Mesenchymal stem cell (in vitro differentiated cells and primary cell): Measurements from ENCODE around the gene ABCD1.

ENCODE experiments used
- DNase-seq: peaks from one replicate; pipeline ENCODE4 v3.0.0-alpha.2; 2013
- H2AFZ ChIP-seq: one replicate; pipeline ENCODE4 v1.6.1; 2013; ENCODE audit warnings: low read depth, mild to moderate bottlenecking, control low read depth, inconsistent platforms, low read length, moderate library complexity
- H2AK5ac ChIP-seq: 2 replicates; pipeline ENCODE4 v1.6.1; 2013; ENCODE audit warnings: low read length, moderate library complexity, mild to moderate bottlenecking, inconsistent platforms; ENCODE audit not compliant: severe bottlenecking
- H2BK120ac ChIP-seq: one replicate; pipeline ENCODE4 v1.6.1; 2013; ENCODE audit warnings: low read depth, mild to moderate bottlenecking, inconsistent platforms, low read length, moderate library complexity
- H2BK12ac ChIP-seq, 2 experiments: one replicate each; pipeline ENCODE4 v1.6.1; 2013; ENCODE audit warnings: inconsistent platforms in 2 of 2, low read length in 2 of 2, mild to moderate bottlenecking in 2 of 2, moderate library complexity in 2 of 2, control low read depth in 1 of 2
- H2BK15ac ChIP-seq: one replicate; pipeline ENCODE4 v1.6.1; 2013; ENCODE audit warnings: mild to moderate bottlenecking, low read depth, inconsistent platforms; ENCODE audit not compliant: poor library complexity, severe bottlenecking
- H2BK5ac ChIP-seq: 2 replicates; pipeline ENCODE4 v1.6.1; 2013; ENCODE audit warnings: low read depth, mild to moderate bottlenecking, low read length, control low read depth, inconsistent platforms; ENCODE audit not compliant: poor library complexity, severe bottlenecking
- H3K14ac ChIP-seq, 2 experiments: one replicate each; pipeline ENCODE4 v1.6.1; 2013; ENCODE audit warnings: inconsistent platforms in 2 of 2, low read length in 2 of 2, control low read depth in 1 of 2, mild to moderate bottlenecking in 1 of 2, moderate library complexity in 1 of 2
- H3K18ac ChIP-seq, 2 experiments: one replicate each; pipeline ENCODE4 v1.6.1; 2013; ENCODE audit warnings: inconsistent platforms in 2 of 2, low read length in 2 of 2, control low read depth in 1 of 2, low read depth in 1 of 2, mild to moderate bottlenecking in 1 of 2
- H3K23ac ChIP-seq, 2 experiments: one replicate each; pipeline ENCODE4 v1.6.1; 2013; ENCODE audit warnings: inconsistent platforms in 2 of 2, low read length in 2 of 2, mild to moderate bottlenecking in 2 of 2, moderate library complexity in 2 of 2, control low read depth in 1 of 2
- H3K27ac ChIP-seq: 2 replicates; pipeline ENCODE4 v1.5.1; 2013; ENCODE audit warnings: mild to moderate bottlenecking, moderate library complexity, low read length, control low read depth, inconsistent platforms; ENCODE audit not compliant: poor library complexity, severe bottlenecking
- H3K27me3 ChIP-seq, 2 experiments: 2 replicates each; pipeline versions ENCODE4 v1.6.1 to v1.7.0; 2013; ENCODE audit warnings: low read length in 2 of 2, mild to moderate bottlenecking in 2 of 2, moderate library complexity in 2 of 2, control low read depth in 1 of 2, inconsistent platforms in 1 of 2; ENCODE audit not compliant: control insufficient read depth in 1 of 2, insufficient read depth in 1 of 2
- H3K36me3 ChIP-seq, 2 experiments: 2 replicates each; pipeline versions ENCODE4 v1.6.1 to v1.7.0; 2013; ENCODE audit warnings: low read length in 2 of 2, control low read depth in 1 of 2, inconsistent platforms in 1 of 2, low read depth in 1 of 2, mild to moderate bottlenecking in 1 of 2; ENCODE audit not compliant: insufficient read depth in 2 of 2, control insufficient read depth in 1 of 2
- H3K4ac ChIP-seq, 2 experiments: one replicate each; pipeline ENCODE4 v1.6.1; 2013; ENCODE audit warnings: inconsistent platforms in 2 of 2, low read length in 2 of 2, mild to moderate bottlenecking in 2 of 2, moderate library complexity in 2 of 2, control low read depth in 1 of 2, low read depth in 1 of 2
- H3K4me1 ChIP-seq: 2 replicates; pipeline ENCODE4 v1.6.1; 2013; ENCODE audit warnings: low read depth, low read length, control low read depth; ENCODE audit not compliant: control insufficient read depth, insufficient read depth
- H3K4me2 ChIP-seq: 2 replicates; pipeline ENCODE4 v1.6.1; 2013; ENCODE audit warnings: low read length, mild to moderate bottlenecking, inconsistent platforms; ENCODE audit not compliant: poor library complexity, severe bottlenecking
- H3K4me3 ChIP-seq, 2 experiments: 2 replicates each; pipeline versions ENCODE4 v1.5.1 to v1.7.0; 2013; ENCODE audit warnings: low read length in 2 of 2, mild to moderate bottlenecking in 2 of 2, control low read depth in 1 of 2, low read depth in 1 of 2; ENCODE audit not compliant: insufficient read depth in 1 of 2
- H3K79me1 ChIP-seq: replicated peaks from 2 replicates; pipeline ENCODE4 v1.6.1; 2013; ENCODE audit warnings: mild to moderate bottlenecking, control low read depth, low read length, inconsistent platforms; ENCODE audit not compliant: poor library complexity, severe bottlenecking
- H3K9ac ChIP-seq: 2 replicates; pipeline ENCODE4 v1.7.0; 2013; ENCODE audit warnings: mild to moderate bottlenecking, low read length, moderate library complexity
- H3K9me3 ChIP-seq: 2 replicates; pipeline ENCODE4 v1.7.0; 2013; ENCODE audit warnings: mild to moderate bottlenecking, low read length; ENCODE audit not compliant: control insufficient read depth
- H4K8ac ChIP-seq: one replicate; pipeline ENCODE4 v1.6.1; 2013; ENCODE audit warnings: inconsistent platforms, mild to moderate bottlenecking, low read length, moderate library complexity
- H4K91ac ChIP-seq: one replicate; pipeline ENCODE4 v1.6.1; 2013; ENCODE audit warnings: mild to moderate bottlenecking, low read length, inconsistent platforms
- WGBS: methylation state at CpG from one replicate; pipeline ENCODE4 v1.1.7; 2013; ENCODE audit warnings: mixed read lengths; 5-methylcytosine and 5-hydroxymethylcytosine counted together

The ABCD1 gene

DNA sequence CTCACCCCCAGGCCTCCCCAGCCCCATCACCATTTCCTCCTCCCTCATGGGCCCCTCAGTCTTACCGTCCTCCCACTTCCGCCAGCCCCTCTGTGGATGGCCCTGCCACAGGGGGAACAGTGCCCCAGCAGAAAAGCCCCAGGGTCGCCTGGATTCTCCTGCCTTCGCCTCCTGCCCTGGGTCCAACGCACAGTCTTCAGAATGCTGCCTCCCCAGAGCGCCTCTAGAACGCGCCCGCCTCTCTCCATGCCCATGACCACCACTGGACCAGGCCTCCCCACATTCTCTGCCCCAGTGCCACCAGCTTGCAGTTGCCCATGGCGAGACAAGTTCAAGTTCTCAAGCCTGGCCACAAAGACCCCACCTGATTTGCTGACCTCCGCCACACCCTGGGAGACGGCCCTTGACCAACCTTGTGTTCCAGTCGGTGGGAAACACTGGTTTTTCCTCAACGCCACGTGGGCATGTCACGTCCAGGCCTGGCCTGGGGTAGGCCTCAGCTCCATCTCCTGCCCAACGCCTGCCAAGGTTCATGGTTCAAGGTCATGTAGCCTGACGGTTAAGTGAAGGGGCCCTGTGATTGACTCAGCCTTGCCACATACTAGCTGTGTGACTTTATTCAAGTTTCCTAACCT is 38.8 kb downstream of the ABCD1 start:
- 96% methylated on average over 18 of the region's 18 CpGs for WGBS
- Histone ChIP-seq H2BK5ac (no peak overlapping the region), H3K18ac (no peak overlapping the region)

DNA sequence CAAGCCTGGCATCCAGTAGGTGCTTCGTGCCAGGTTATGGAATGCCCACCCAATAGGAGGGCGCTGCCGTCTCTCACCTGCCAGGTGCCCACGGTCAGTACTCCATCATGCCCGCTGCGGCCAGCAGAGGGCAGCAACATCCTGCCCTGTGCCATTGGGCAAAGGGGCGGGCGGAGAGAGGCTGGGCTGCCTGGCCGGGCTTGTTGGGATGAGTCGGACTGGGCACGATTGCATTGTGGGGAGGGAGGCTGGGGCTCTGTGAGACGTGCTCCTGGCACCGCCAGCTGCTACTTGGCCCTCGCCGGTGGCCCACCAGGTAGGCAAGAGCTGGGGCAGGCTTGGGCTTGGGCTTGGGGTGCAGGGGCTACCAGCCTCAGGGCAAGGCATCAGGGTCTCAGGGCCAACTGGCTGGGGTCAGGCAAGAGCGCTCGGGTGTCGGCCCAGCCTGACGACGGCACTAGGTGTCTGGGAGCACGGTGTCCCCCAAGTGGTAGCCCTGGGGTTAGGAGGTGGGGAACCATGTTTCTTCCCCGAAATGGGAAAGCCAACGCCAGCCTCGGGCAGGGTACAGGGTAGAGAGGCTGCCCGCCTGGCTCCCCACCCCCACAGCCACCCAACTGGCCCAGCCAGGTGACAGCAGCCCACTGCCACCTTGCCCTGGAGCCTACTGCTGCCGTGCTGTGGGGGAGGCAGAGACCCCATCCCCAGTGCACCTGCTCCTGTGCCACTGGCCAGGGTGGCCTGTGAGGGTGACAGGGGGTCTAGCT is 39.5 kb downstream of the ABCD1 start, which contains the start of gene PLXNB3:
PLXNB3 (plus strand) TSS at position 261 of the 767 bp plus-strand sequence. CDS start 1,287 bp downstream, outside the sequence.
- H3K27me3 ChIP-seq = peaks cover 0 to 2% of the 10 kb centered on the region in 2 experiments
- peak within 1 kb of the TSS in 1 of 2 experiments; percentile 9 for H3K23ac ChIP-seq
- H2BK15ac ChIP-seq = peak within 1 kb of the TSS; percentile 89
- H2BK12ac ChIP-seq = peak within 1 kb of the TSS in 1 of 2 experiments; percentile 63
- H3K4me1 ChIP-seq = peaks cover 29% of the 10 kb centered on the region
- 20% methylated on average over 16 of the region's 26 CpGs for WGBS
- no peaks in the 10 kb centered on the region for H3K9me3 ChIP-seq
- peak within 1 kb of the TSS; percentile 97 for H4K91ac ChIP-seq
- peak within 1 kb of the TSS; percentile 29 to 96 for H3K18ac ChIP-seq
- H3K14ac ChIP-seq = peak within 1 kb of the TSS in 1 of 2 experiments; percentile 96
- peaks cover 2 to 24% of the 10 kb centered on the region in 2 experiments for H3K36me3 ChIP-seq
- H3K4me3 ChIP-seq = peak within 1 kb of the TSS; percentile 53 to 78
- H3K4ac ChIP-seq = peak within 1 kb of the TSS; percentile 81 to 97
- peak within 1 kb of the TSS; percentile 58 for H3K4me2 ChIP-seq
- peaks cover 9% of the 10 kb centered on the region for H3K79me1 ChIP-seq
- H2BK5ac ChIP-seq = no peak within 1 kb of the TSS
- peak within 1 kb of the TSS; percentile 72 for H4K8ac ChIP-seq
- no peak within 1 kb of the TSS for H2AFZ ChIP-seq
- peak within 1 kb of the TSS; percentile 48 for H2AK5ac ChIP-seq
- peak within 1 kb of the TSS; percentile 84 for H3K9ac ChIP-seq
- peak within 1 kb of the TSS; percentile 79 for H2BK120ac ChIP-seq
- no peak within 1 kb of the TSS for H3K27ac ChIP-seq
- DNase-seq = peak; percentile 62

More for the DNA sequence above, 38.8 kb downstream of the ABCD1 start:
- DNase-seq = no peak
- Histone ChIP-seq H2BK12ac (no peak overlapping the region), H3K9me3 (peaks cover 3% of the 10 kb centered on the region), H2AFZ (no peak overlapping the region), H2BK120ac (no peak overlapping the region), H3K9ac (no peak overlapping the region), H3K23ac (no peak overlapping the region), H4K91ac (no peak overlapping the region), H3K4me2 (no peak overlapping the region), H3K4ac (no peak overlapping the region), H3K4me1 (peaks cover 29% of the 10 kb centered on the region), H3K14ac (no peak overlapping the region), H3K27me3 (peaks cover 0 to 2% of the 10 kb centered on the region in 2 experiments), H3K79me1 (peaks cover 7% of the 10 kb centered on the region), H4K8ac (no peak overlapping the region), H2AK5ac (no peak overlapping the region), H3K36me3 (peaks cover 0 to 17% of the 10 kb centered on the region in 2 experiments), H3K4me3 (no peak overlapping the region), H2BK15ac (no peak overlapping the region), H3K27ac (no peak overlapping the region)

DNA sequence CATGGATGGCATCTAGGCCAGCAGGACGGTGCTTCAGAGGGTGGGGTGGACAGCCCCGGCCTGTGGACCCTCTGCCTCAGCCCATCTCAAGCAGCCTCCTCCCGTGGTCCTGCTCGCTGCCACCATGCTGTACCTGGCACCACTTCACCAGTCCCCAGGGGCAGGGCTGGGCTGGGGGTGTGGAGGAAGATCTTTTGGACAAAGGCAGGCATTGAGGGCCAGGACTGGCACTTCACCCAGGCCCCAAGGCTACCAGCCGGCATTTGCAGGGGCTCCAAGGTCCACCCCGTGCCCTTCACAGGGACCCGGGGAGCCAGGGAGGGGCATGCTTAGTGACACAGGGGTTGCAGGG is 40.1 kb downstream of the ABCD1 start:
- 92% methylated on average over 4 of the region's 7 CpGs for WGBS
- peak overlapping the region in 1 of 2 experiments; percentile 78 for H3K4me3 ChIP-seq
- H3K27ac ChIP-seq = no peak overlapping the region

More for the DNA sequence above, 40.1 kb downstream of the ABCD1 start:
- Histone ChIP-seq H3K23ac (peak overlapping the region in 1 of 2 experiments; percentile 9), H3K14ac (peak overlapping the region in 1 of 2 experiments; percentile 96), H3K79me1 (peaks cover 9% of the 10 kb centered on the region), H2AK5ac (peak overlapping the region; percentile 48), H3K9me3 (no peaks in the 10 kb centered on the region), H2BK12ac (peak overlapping the region in 1 of 2 experiments; percentile 63), H2BK5ac (no peak overlapping the region), H3K4ac (peak overlapping the region; percentile 75 to 81), H3K4me2 (peak overlapping the region; percentile 58), H2BK15ac (peak overlapping the region; percentile 67), H2BK120ac (peak overlapping the region; percentile 79), H4K8ac (peak overlapping the region; percentile 72), H3K4me1 (peaks cover 30% of the 10 kb centered on the region), H3K27me3 (peaks cover 0 to 2% of the 10 kb centered on the region in 2 experiments), H2AFZ (no peak overlapping the region), H4K91ac (peak overlapping the region; percentile 97), H3K18ac (peak overlapping the region; percentile 29 to 96), H3K9ac (peak overlapping the region; percentile 84), H3K36me3 (peaks cover 3 to 30% of the 10 kb centered on the region in 2 experiments)
- DNase-seq = no peak
